Endodermal cell (in vitro differentiated cells): ENCODE data around the gene ELFN1. TPM values are rescaled to one million over a fixed set of nuclear protein-coding genes. Genes with fewer than 3 reads are reported as not detected.

Experiments used
- DNase-seq: peaks from one replicate; pipeline ENCODE4 v3.0.0-alpha.2; 2017
- H3K27ac ChIP-seq: 2 replicates; pipeline ENCODE4 v1.5.1; 2013; ENCODE audit warnings: mild to moderate bottlenecking, low read depth, low read length, moderate library complexity
- H3K27me3 ChIP-seq: 2 replicates; pipeline ENCODE4 v1.6.1; 2013; ENCODE audit warnings: mild to moderate bottlenecking, low read length, moderate library complexity; ENCODE audit not compliant: insufficient read depth, control insufficient read depth, poor library complexity, severe bottlenecking
- H3K36me3 ChIP-seq: 2 replicates; pipeline ENCODE4 v1.7.0; 2013; ENCODE audit warnings: mild to moderate bottlenecking, low read length, moderate library complexity; ENCODE audit not compliant: control insufficient read depth, insufficient read depth
- H3K4me1 ChIP-seq: one replicate; pipeline ENCODE4 v1.7.0; 2013; ENCODE audit warnings: low read length; ENCODE audit not compliant: control insufficient read depth, insufficient read depth
- H3K4me3 ChIP-seq: 2 replicates; pipeline ENCODE4 v1.5.1; 2013; ENCODE audit warnings: mild to moderate bottlenecking, low read length, moderate library complexity
- H3K9ac ChIP-seq: 2 replicates; pipeline ENCODE4 v1.6.1; 2013; ENCODE audit warnings: mild to moderate bottlenecking, low read length, moderate library complexity; ENCODE audit not compliant: poor library complexity, severe bottlenecking; ENCODE audit errors: extremely low read depth
- H3K9me3 ChIP-seq: 2 replicates; pipeline ENCODE4 v1.6.1; 2013; ENCODE audit warnings: mild to moderate bottlenecking, low read length, moderate library complexity; ENCODE audit not compliant: control insufficient read depth
- H3K27ac Mint-ChIP-seq: 2 replicates; pipeline ENCODE4 v1.8.0; 2020; ENCODE audit warnings: mixed read lengths
- H3K27me3 Mint-ChIP-seq: 2 replicates; pipeline ENCODE4 v1.8.0; 2021; ENCODE audit warnings: mild to moderate bottlenecking, mixed read lengths; ENCODE audit not compliant: insufficient read depth
- H3K36me3 Mint-ChIP-seq: 2 replicates; pipeline ENCODE4 v1.8.0; 2020; ENCODE audit warnings: low read depth, mixed read lengths
- H3K4me1 Mint-ChIP-seq: 2 replicates; pipeline ENCODE4 v1.8.0; 2020; ENCODE audit warnings: mixed read lengths
- H3K4me3 Mint-ChIP-seq: 2 replicates; pipeline ENCODE4 v1.8.0; 2020; ENCODE audit warnings: mild to moderate bottlenecking, moderate library complexity, mixed read lengths
- H3K9me3 Mint-ChIP-seq: 2 replicates; pipeline ENCODE4 v1.8.0; 2020; ENCODE audit warnings: mild to moderate bottlenecking, mixed read lengths
- CTCF ChIP-seq: fragments of 200-600 bp; sonication (generic); conservative IDR thresholded peaks from 2 replicates; pipeline ENCODE4 v1.5.0; 2021; ENCODE audit warnings: antibody characterized with exemption, mild to moderate bottlenecking
- WGBS, 2 experiments: methylation state at CpG; one replicate each; pipeline versions ENCODE4 v1.1.5 to v1.1.7; 2013; ENCODE audit warnings: missing lambda C conversion rate in 2 of 2, mixed read lengths in 1 of 2; ENCODE audit not compliant: insufficient coverage in 1 of 2, insufficient read length in 1 of 2; 5-methylcytosine and 5-hydroxymethylcytosine counted together
- long read RNA-seq, 4 experiments: library from polyadenylated mRNA in 2 of 4; library from RNA in 1 of 4; library from capped mRNA in 1 of 4; stranded (forward) in 3 of 4; unstranded in 1 of 4; transcript quantifications; one replicate each; pipeline ENCODE4 v2.0.0, GENCODE V29; 2020 to 2021; ENCODE audit warnings: inconsistent platforms in 1 of 4
- polyA plus RNA-seq, 2 experiments: library from polyadenylated mRNA; stranded (reverse); fragments of 50-300 nt; gene quantifications; one replicate each; pipeline ENCODE4 v1.2.3, GENCODE V29; 2013
- total RNA-seq, 2 donors: library from RNA; stranded (reverse); fragmentation: NEBNext Ultra II Directional in 1 of 2; extraction: Animal tissue kit (Norgen Biotek cat#: 25700) in 1 of 2; gene quantifications; 2 replicates in 1 of 2; 3 replicates in 1 of 2; pipeline ENCODE4 v1.2.1, GENCODE V29; 2021

ELFN1 gene
- 1 to 10 TPM; 2.1 to 5.0 TPM for total RNA-seq
- 13.6 TPM for polyA plus RNA-seq (2013, experiment 1 of 2)
- polyA plus RNA-seq (2013, experiment 2 of 2): 12.4 TPM
- long read RNA-seq, experiment 1: 0 reads
- long read RNA-seq, experiment 2, partial matches to known transcripts: 0 of 3 reads
- long read RNA-seq, experiment 2, other reads (novel, unspliced or antisense): 3 of 3 reads
- long read RNA-seq, experiment 3, partial matches to known transcripts: 0 of 1 reads
- long read RNA-seq, experiment 3, other reads (novel, unspliced or antisense): 1 of 1 reads
- long read RNA-seq, experiment 4: 0 reads

GRCh38 chr7:1669954-1670893 is at the start of gene ELFN1:
TSS of gene ELFN1 (plus strand) at chr7:1670277. CDS start at chr7:1744597, 74,320 bp downstream.
- Mint-ChIP-seq H3K27ac (no peak within 1 kb of the TSS), H3K4me1 (peaks cover 4% of the 10 kb centered on the region), H3K27me3 (peaks cover 56% of the 10 kb centered on the region), H3K36me3 (no peaks in the 10 kb centered on the region), H3K9me3 (no peaks in the 10 kb centered on the region), H3K4me3 (peak within 1 kb of the TSS; percentile 51)
- Histone ChIP-seq H3K36me3 (no peaks in the 10 kb centered on the region), H3K27ac (peak within 1 kb of the TSS; percentile 68), H3K4me1 (no peaks in the 10 kb centered on the region), H3K27me3 (peaks cover 55% of the 10 kb centered on the region), H3K9ac (no peak within 1 kb of the TSS), H3K4me3 (peak within 1 kb of the TSS; percentile 62), H3K9me3 (no peaks in the 10 kb centered on the region)
- WGBS, 2 experiments: 0 to 1% methylated on average over 16 to 104 of the region's 110 CpGs
- peak; percentile 91 for DNase-seq
- TF ChIP-seq CTCF: no peak

GRCh38 chr7:1620835-1621234 is 49.2 kb upstream of the ELFN1 start:
- Histone ChIP-seq H3K27ac (no peak overlapping the region), H3K27me3 (no peaks in the 10 kb centered on the region), H3K9ac (no peak overlapping the region), H3K9me3 (peaks cover 3% of the 10 kb centered on the region), H3K4me3 (no peak overlapping the region), H3K36me3 (no peaks in the 10 kb centered on the region), H3K4me1 (no peaks in the 10 kb centered on the region)
- 94 to 97% methylated on average over 23 to 27 of the region's 27 CpGs for WGBS, 2 experiments
- Mint-ChIP-seq H3K4me1 (no peaks in the 10 kb centered on the region), H3K36me3 (no peaks in the 10 kb centered on the region), H3K27ac (no peak overlapping the region), H3K4me3 (no peak overlapping the region), H3K9me3 (peaks cover 3% of the 10 kb centered on the region), H3K27me3 (no peaks in the 10 kb centered on the region)
- no peak for DNase-seq
- no peak for TF ChIP-seq CTCF

- Mint-ChIP-seq H3K4me1 (no peaks in the 10 kb centered on the region), H3K9me3 (peaks cover 5% of the 10 kb centered on the region), H3K36me3 (no peaks in the 10 kb centered on the region), H3K27me3 (no peaks in the 10 kb centered on the region), H3K4me3 (no peak overlapping the region), H3K27ac (no peak overlapping the region)
- H3K4me3 ChIP-seq: no peak overlapping the region
- H3K27ac ChIP-seq: no peak overlapping the region
- no peaks in the 10 kb centered on the region for H3K27me3 ChIP-seq
- 90 to 91% methylated on average over 11 to 13 of the region's 13 CpGs for WGBS, 2 experiments
- no peaks in the 10 kb centered on the region for H3K36me3 ChIP-seq
- TF ChIP-seq CTCF: no peak
- DNase-seq: no peak
- H3K9ac ChIP-seq: no peak overlapping the region
- peaks cover 7% of the 10 kb centered on the region for H3K9me3 ChIP-seq
- no peaks in the 10 kb centered on the region for H3K4me1 ChIP-seq
Measured at GRCh38 chr7:1621718-1622117, 48.4 kb upstream of the ELFN1 start.
